ENCODE measurements around the gene RIMBP2.
"Not testable (repeated sequence)": the region's sequence is repeated elsewhere in the genome, so short reads cannot be mapped to it uniquely, and the experiment has no call there.

Gene RIMBP2

GRCh38 chr12:130650131-130650530, 66.0 kb downstream of the RIMBP2 start:
- no peak for DNase-seq

DNA sequence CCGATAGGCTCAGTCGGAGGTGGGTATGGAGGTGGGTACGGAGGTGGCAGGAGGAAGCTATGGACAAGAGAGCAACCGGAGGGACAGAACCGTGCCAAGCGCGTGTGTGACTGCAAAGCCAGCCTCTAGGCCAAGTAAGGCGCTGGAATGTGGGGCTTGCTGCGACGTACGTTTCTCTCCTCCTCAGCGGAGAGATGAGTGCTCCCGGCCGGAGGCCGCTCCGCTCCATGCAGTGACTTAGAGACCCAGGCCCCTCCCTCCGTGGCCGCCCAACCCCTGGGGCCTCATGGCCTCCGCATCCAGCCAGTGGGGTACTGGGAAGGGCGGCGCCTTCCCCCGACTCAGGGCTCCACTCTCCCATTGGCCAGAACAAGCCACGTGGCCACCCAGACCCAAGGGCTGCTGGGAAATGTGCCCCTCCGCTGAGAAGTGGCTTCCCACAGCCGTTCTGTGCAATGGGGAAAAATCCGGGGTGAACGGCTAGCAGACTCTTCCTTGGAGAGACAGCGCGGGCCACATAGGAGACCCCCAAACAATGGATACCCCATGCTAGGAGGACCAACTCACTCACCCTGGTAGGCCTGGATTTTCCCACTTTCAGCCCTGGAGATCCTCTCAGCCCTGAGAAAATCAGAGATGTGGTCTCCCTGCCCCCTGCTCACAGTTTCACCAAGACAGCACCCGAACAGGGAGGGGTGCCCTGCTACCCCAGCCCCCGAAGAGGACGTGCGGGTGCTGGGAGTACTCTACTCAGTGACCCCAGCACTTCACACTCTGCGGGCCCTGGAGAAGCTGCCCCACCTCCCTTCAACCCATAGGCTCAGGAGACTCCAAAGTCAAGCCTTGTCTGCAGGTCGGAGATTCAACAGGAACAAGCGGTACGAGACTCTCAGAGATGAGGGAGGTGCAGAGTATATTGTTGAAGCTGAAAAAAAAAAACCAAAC, 66.7 kb downstream of the RIMBP2 start:
- DNase-seq, result no peak

DNA sequence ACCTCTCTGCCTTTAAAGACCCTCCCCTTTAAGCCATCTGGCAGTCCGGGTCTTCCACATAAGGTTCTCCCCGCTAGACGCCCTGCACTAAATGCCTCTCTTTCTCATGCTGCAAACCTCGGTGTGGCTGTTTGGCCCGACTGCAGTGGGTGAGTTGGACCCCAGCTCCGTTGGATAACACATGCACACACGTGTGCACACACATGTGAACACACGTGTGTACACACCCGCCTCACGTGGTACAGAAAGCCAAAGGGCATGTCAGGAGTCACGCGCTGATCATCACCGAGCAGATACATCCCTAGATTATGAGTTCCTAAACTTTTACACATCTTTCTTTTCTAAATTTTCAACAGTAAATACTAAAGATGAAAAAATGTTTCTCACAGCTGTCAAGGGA, 68.3 kb downstream of the RIMBP2 start:
- DNase-seq, result no peak

DNA sequence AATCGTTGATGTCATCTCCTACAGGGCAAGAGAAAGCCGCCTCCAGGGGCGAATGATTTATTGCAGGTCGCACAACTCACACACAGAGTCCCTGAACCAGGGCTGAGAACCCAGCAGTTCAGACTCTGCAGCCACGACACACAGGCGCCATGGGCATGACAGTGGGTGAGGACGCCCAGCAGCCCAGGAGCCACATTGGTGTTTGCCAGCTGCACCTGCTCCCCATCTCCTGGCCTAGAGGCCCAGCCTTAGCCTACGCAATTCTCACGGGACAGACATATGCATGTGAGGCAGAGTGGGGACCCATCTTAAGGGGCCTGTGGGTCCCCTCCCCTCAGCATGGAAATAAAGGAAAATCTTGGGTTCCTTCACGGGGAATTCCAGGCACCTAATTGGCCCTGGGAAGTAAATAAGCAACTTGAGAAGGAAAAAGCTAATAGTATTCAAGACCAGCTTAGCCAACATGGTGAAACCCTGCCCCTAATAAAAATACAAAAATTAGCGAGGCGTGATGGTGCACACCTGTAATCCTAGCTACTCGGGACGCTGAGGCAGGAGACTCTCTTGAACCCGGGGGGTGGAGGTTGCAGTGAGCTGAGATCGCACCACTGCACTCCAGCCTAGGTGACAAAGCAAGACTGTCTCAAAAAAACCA, 69.3 kb downstream of the RIMBP2 start:
- DNase-seq, result no peak

GRCh38 chr12:130646191-130646590, 69.9 kb downstream of the RIMBP2 start:
- DNase-seq, result not testable (repeated sequence)

- no peak for DNase-seq
These were observed 70.3 kb downstream of the RIMBP2 start for GRCh38 chr12:130645751-130646150.

GRCh38 chr12:130644566-130644965, 71.5 kb downstream of the RIMBP2 start:
- no peak for DNase-seq

DNA sequence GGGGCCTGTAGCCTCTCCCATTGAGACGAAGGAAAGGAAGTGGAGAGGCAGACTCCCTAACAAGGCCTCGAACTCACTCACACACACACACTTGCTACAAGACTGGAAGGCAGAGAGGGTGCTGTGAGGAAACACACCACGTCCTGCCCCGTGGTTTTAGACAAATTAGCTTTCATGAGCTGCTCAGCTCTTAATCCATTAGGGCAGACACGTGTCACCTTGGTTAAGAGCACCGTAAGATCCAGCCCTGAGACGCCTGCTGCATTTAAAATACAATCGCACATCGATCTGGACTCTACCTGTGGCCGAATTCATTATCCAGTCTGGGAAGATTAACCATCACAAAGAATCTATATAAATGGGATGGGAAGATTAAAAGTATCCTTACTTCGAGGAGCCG, 72.0 kb downstream of the RIMBP2 start:
- no peak for DNase-seq

DNA sequence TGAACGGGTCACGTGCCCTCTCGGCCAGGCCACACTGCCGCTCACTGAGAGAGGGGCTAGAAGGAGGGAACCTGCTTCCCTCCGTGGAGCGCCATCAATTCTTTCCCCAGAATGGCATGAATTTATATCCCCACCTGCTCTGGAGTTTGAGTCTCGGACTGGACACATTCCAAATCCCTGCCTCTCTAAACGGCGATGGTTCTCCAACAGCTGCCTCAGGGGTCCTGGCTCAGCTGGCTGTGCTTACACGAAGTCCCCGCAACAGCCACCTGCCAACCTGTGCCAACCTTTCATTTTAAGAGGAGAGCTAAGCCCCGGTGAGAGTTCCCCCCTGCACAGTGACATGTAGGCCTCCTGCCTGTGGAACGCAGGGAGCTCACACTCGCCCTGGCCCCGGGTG, 73.2 kb downstream of the RIMBP2 start:
- DNase-seq, result no peak

- DNase-seq, result no peak
These were observed 74.4 kb downstream of the RIMBP2 start for GRCh38 chr12:130641533-130642184.

- DNase-seq, result no peak
These were observed 75.2 kb downstream of the RIMBP2 start for GRCh38 chr12:130640901-130641300.

- no peak for DNase-seq
These were observed 75.6 kb downstream of the RIMBP2 start for GRCh38 chr12:130640496-130640895.

- DNase-seq, result no peak
These were observed 76.3 kb downstream of the RIMBP2 start for GRCh38 chr12:130639476-130640424.

DNA sequence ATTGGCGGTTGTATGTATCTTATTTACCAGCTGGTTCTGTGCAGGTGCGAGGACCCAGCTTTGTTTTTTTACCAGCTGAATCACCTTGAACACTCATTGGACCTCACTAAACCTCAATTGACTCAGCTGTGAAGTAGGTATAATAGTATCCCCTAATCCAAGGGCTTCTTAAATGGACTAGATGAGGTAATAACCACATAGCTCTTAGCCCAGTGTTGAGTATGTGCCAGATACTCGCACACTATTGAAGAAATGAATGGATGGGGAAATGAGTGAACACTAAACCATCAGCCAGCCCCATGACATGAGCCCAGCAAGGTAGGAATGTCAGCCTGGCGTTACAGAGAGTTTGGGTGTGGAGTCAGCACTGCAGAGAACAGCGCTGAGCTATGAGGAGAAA, 79.7 kb downstream of the RIMBP2 start:
- DNase-seq, result no peak

DNA sequence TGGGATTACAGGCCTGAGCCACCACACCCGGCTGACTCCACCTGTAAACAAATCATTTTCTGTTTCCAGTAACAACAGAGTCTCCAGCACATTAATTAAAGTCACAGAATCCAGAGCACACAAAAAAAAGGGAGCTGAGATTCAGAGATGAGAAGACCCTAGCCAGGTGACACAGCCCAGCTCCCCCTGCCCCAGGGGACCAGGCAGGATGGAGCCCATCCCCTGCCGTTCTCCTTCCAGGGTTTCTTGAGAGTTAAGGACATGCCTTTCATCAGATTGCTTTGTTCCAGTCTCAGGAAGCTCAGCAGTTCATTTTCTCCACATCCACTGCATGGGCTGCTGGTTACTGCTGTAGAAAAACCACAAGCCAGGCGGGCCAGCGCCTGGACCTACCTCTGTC, 81.2 kb downstream of the RIMBP2 start:
- DNase-seq, result no peak

DNA sequence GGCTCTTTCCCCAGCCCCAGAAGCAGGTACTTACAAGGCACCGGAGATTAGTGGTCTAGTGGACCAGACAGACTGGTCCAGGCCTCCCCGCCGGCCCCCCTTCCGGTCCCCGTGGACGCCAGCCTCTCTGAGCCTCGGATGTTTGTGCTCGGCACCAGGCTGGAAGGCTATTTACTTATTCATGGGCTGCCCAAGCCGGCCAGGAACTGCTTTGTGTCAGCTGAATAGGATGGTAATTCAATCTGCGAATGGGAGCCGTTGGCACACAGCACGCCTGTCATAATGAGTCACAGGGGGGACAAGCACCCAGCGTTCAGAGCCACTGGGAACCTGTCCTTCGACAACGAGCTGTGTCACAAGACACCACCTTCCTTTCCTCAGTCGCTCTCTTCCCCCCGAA, 82.3 kb downstream of the RIMBP2 start:
- no peak for DNase-seq

DNA sequence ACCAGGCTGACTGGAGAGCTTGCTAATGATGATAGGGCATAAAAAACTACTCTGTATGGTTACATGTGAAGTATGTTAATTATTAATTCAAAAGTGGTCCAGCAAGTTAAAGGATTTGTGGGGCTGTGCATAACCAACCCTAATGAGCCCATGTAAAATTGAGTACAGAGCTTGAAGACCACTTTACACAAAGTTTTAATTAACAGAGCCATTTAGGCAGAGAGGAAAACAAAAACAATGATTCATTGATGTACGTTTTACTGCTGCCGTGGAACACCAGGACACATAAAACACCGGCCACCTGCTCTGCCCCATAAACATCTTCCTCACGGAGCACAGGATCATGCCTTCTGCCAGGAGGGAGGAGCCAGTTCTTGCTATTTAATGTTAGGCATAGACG, 83.5 kb downstream of the RIMBP2 start:
- no peak for DNase-seq

GRCh38 chr12:130628304-130628703, 87.8 kb downstream of the RIMBP2 start:
- no peak for DNase-seq

- no peak for DNase-seq
These were observed 88.9 kb downstream of the RIMBP2 start for GRCh38 chr12:130627175-130627574.

DNA sequence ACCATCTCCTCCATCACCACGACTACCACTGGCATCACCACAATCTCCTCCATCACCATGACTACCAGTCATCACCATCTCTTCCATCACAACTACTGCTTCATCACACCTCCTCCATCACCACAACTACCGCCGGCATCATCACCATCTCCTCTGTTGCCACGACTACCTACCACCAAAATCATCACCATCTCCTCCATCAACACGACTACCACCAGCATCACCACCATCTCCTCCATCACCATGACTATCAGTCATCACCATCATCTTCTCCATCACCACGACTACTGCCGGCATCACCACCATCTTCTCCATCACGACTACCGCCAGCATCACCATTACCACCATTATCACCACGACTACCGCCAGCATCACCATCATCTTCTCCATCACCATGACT, 89.5 kb downstream of the RIMBP2 start:
- DNase-seq, result no peak

DNA sequence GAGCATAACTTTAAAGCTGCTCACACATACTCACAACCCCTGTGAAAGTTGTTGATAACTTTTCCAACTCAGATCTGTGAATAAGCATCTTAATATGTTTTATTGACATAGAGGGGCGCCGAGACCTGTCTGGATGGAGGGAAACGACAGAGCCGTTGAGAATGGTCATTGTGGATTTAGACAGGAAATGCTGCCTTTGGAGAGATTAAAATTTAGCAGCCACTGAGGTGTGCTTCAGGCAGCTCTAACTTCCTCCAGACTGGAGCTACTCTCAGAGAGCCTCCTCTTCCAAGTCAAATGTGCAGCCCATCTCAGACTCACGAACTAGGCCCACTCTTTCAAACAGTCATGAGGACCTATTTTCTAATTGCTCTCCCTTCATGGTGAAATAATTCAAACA, 90.9 kb downstream of the RIMBP2 start:
- no peak for DNase-seq

GRCh38 chr12:130622803-130623202, 93.3 kb downstream of the RIMBP2 start:
- DNase-seq, result no peak

All from activated CD4-positive, CD25-positive, alpha-beta regulatory T cell treated with anti-CD3 and anti-CD28 coated beads, Interleukin-2, amount 50 U/mL, for 72 hours (primary cell).